GM18517 (cell line): ENCODE data around the gene GPRIN2.
A peak's percentile ranks its signal among the peaks of the same experiment; 100 is the strongest.
"Not testable (repeated sequence)": the region's sequence is repeated elsewhere in the genome, so short reads cannot be mapped to it uniquely, and the experiment has no call there.

Source experiments
- ATAC-seq: cut with Tn5 transposase; IDR thresholded peaks from one replicate; pipeline ENCODE4 v1.9.1; 2021; ENCODE audit warnings: mild to moderate bottlenecking, moderate library complexity; ENCODE audit not compliant: unreplicated experiment

Gene GPRIN2

DNA sequence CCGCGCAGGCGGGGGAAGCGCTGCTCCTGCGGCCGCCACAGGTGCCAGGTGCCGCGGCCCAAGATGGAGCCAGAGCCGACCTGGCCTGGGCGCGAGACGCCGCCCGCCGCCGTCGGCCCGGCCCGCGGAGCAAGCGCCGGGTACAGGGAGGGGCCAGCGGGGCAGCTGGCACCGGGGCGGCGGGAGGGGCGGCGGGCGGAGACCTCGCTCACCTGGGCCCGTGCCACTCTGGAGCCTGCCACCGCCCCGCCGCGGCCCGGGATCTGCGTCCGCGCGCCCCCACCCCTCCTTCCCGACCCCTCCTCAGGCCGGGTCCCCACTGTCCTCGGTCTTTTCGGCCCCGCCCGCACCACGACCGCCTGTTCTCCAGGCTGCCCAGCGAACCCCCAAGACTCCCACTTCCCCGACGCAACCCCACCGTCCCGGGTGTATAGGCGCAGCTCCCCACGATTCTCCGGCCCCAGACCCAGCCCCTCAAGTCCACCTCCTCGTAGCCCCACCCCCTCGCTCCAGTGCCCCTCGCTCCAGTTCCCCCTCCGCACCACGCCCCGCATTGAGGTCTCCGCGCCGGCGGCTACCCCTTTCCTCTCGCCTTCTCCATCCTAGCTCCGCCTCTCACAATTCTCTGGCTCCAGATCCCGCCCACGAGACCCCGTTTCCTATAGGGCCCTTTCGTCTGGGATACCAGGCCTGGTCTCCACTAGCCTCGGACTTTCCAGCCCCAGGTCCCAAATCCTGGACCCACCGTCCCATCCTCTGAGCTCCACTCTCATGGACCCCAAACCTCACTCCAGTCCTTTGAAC, at the start of gene GPRIN2:
GPRIN2 (minus strand) TSS at position 144 of the 804 bp plus-strand sequence. CDS start 5,922 bp downstream, outside the sequence.
- ATAC-seq, result no peak

DNA sequence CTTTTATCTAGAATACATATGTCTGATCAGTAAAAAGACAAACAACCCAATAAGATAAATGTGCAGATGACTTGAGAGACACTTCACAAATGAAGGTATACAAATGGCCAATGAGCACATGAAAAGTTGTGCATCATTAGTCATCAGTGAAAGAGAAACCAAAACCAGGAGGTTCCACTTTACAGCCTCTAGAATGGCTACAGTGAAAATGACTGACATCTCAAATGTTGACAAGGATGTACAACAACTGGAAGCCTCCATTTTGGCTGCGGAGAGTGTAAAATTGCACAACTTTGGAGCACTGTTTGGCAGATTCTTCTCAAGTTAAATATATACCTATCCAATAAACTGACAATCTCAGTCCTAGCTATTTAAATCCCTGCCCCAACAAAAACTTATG, 44.1 kb upstream of the GPRIN2 start:
- peak; percentile 68 for ATAC-seq

DNA sequence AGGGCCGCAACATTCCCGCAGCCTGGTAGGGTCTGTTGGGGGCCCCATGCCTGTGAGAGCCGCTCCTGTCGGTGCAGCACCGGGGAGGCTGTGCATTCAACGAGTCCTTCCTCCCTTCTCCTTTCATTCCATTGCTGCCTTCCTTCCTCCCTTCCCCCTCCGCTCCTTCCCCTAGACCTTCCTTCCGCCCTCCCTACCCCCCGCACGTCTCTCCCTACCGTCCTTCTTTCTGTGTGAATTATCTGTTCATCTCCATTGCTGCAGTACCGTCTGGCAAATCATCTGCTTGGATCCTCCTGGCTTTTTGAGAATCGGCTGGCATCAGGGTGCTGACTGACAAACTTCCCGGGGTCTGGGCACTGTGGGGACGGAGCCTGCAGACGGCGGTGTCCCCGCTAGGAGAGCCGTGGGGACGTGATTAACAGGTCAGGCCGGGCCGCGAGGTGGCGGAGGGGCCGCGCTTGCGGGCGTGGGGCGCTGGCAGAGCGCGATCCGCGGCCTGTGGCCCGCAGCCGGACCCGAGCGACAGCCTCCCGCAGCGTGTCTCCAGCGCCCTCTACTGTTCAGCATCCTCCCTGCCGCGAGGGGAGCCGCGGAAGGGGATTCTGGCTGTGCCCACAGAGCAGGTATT, 41.3 kb upstream of the GPRIN2 start:
- peak; percentile 84 for ATAC-seq

DNA sequence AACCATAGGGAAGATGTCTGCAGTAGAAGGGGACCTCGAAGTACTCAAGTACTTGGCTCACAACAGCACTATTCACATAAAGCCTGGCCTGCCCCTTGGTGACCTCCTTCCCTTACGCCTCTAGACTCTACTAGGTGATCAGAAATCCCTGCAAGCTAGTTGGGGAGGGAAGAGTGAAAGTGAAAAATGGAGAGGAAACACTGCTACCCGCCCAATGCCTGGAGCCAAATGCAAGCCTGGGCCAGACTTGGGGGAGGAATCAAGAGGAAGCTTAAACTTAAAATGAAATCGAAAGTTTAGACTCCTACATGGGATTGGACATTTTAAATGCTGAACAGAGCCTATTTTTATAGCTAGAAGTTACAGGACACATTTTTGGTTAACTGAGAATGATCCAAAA, 40.1 kb upstream of the GPRIN2 start:
- ATAC-seq, result not testable (repeated sequence)

DNA sequence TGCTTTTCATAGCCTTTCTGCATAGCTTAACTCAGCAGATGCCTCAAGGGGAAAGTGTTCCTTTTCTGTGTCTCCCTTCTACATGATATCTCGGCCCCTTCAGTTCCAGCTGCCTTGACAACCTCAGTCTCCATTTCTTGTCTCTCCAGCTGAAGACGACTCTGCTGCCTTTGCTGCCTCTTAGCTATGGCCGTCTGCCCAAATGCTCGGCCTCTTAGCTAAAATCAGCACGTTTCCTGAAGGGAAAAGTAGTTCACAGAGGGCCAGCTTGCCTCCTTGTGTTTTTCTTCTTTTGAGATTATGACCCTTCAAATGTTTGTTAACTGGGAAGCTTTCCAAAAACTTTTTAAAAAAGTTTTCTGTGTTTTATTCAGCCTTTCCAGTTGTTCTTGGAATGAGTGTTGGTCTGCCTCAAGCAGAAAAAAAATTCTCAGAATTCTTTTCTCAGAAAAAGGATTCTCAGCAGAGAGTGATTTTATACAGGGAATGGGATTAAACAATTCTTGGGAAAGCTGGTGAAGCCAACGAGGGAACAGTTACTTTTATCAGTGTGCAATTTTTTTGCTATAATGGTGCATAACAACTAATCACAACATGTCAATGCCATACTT, 38.1 kb upstream of the GPRIN2 start:
- not testable (repeated sequence) for ATAC-seq

DNA sequence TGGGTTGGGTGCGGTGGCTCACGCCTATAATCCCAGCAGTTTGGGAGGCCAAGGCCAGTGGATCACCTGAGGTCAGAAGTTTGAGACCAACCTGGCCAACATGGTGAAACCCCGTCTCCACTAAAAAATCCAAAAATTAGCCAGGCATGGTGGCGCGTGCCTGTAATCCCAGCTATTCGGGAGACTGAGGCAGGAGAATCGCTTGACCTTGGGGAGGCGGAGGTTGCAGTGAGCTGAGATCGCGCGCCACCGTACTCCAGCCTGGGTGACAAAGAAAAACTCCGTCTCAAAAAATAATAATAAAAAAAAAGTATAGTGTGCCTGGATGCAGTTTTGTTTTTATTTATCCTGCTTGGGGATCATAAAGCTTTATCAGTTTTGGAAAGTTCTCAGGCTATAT, 36.8 kb upstream of the GPRIN2 start:
- ATAC-seq, result not testable (repeated sequence)

DNA sequence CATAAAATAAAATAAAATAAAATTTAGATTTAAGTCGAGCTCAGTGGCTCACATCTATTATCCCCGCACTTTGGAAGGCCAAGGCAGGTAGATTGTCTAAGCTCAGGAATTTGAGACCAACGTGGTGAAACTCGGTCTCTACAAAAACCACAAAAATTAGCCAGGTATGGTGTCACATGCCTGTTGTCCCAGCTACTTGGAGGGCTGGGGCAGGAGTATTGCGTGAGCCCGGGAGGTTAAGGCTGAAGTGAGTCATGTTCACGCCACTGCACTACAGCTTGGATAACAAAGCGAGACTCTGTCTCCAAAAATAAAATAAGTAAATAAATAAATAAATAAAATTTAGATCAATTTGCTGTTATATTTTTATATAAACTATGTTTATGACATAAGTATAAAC, 34.6 kb upstream of the GPRIN2 start:
- not testable (repeated sequence) for ATAC-seq

DNA sequence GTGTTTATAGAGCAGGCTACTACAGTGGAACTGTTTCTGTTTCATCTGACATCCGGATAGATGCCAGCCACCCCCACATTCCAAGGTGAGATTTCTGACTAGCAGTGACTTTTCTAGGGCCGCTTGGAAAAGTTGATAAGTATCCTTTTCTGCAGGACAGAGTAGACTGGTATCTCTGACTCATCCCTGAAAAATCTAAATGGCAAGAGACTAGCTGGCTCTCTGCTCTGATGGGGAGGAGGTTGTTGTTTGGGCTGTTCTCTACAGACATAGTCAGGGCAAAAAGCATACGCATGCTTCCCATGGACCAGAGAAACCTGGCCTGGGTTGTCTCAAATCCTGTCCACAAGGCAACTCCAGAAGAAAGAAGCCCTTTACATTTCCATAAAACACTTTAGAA, 33.1 kb upstream of the GPRIN2 start:
- ATAC-seq, result not testable (repeated sequence)

DNA sequence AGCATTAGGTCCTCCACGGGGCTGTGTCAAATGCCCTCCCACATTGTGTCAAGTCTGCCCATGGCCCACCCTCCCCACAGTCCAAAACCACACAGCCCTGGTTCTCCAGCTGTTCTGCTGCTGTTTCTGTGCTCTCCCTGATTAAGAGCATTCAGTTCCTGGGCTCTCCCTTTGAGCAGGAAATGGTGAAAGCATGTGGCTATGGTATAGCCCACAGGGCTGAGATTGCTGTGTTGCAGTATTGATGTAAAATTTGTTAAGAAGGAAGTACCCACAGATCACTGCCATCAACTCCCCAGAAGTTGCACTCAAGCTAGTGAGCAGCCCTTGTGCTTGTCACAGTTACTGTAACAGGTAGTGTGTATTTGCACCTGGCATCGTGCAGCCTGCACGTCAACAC, 31.8 kb upstream of the GPRIN2 start:
- ATAC-seq, result not testable (repeated sequence)

DNA sequence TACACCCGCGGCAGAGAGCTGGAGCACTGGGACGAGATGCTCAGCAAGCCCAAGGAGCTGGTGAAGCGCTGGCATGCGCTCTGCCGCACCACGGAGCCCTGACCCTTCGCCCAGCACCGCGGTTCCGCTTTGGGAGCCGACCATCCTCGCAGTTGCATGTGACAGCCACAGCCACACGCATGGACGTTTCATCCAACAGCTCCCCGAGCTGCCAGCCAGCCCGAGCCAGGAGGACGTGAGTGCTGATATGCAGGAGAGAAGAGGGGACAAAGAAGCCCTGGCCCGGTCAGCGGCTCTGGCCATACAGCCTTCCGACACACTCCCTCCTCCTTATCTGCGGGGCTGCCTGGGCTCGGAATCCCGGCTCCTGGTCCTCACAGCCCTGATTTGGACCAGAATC, 31.1 kb upstream of the GPRIN2 start:
- not testable (repeated sequence) for ATAC-seq

DNA sequence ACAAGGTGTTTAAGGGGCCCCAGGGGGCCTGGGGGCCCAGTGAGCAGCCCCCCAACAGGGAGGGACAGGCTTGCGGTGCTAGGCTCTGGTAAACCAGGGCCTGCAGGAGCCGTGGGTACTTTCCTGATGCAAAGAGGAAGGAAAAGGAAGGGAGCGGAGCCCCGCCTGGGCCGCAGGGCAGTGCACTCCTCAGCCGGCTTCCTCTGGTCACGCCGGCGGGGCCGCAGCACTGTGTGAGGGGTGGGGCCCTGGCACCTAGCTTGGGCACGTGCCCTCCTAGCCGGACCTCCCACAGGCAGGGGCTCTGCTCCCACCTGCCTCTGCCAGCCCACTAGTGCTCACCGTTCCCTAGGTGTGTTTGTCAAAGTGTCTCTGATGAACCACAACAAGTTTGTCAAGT, 28.8 kb upstream of the GPRIN2 start:
- ATAC-seq, result not testable (repeated sequence)

DNA sequence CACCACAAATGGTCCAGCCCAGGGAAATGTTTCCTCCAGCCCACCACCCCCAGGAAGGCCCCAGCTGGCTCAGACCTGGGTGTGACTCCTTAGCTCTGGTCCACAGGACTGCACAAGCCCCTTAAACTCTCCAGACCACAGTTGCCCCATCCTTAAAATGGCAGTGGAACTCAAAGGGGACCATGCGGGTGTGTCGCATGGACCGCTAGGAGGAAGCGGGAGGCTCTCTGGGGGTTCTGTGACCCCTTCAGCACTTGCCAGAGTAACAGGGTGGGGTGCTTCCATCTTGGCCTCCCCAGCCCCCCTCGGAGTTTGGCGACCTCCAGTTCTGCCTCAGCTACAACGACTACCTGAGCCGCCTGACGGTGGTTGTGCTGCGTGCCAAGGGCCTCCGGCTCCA, 27.7 kb upstream of the GPRIN2 start:
- not testable (repeated sequence) for ATAC-seq

DNA sequence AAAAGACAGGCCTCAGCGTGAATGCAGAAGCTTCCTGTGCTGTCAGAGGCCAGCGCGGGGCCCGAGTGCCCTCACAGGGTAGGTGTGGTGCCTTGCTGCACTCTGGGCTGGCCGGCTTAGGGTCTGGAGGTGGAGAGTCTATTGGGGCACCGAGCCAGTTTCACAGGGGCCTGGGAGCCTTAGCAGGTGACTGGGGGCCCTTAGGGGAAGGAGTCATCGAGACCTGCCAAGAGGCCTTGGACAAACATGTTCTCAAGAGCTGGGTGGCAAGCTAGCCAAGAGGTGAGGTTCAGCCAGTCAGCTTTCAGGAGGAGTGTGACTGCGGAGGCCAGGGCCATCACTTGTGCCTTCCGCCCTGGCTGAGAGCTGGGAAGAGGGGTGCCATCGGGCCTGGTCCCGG, 26.1 kb upstream of the GPRIN2 start:
- not testable (repeated sequence) for ATAC-seq

DNA sequence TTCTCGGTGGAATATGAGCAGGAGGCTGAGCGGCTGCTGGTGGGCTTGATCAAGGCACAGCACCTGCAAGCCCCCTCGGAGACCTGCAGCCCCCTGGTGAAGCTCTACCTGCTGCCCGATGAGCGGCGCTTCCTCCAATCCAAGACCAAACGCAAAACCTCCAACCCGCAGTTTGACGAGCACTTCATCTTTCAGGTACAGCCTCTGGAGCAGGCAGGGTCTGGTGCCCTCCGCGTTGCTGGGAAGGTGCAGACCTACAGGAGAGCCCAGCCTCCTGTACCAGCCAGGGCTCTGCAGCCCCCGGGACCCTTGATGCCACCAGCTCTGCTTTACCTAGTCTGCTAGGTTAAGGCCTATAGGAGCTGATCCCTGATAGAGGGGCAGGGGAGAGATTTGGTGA, 25.5 kb upstream of the GPRIN2 start:
- not testable (repeated sequence) for ATAC-seq

DNA sequence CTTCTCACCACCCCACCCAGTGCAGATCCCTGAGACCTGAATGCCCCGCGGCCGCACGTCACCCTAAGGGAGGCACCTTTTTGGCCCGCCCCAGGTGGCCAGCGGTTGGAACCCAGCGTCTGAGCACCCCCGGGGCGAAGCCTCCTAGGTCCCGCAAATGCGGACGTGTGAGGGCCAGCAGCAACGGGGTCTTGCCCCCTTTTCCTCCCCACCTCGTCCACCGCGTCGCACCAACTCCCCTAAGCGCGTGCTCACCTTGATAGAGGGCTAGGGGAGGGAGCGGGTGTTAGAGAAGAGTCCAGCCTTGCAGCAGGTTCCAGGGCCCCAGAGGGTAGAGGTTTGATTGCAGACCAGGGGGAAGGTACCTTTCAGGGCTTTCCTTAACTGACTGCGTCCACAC, 22.9 kb upstream of the GPRIN2 start:
- ATAC-seq, result not testable (repeated sequence)

DNA sequence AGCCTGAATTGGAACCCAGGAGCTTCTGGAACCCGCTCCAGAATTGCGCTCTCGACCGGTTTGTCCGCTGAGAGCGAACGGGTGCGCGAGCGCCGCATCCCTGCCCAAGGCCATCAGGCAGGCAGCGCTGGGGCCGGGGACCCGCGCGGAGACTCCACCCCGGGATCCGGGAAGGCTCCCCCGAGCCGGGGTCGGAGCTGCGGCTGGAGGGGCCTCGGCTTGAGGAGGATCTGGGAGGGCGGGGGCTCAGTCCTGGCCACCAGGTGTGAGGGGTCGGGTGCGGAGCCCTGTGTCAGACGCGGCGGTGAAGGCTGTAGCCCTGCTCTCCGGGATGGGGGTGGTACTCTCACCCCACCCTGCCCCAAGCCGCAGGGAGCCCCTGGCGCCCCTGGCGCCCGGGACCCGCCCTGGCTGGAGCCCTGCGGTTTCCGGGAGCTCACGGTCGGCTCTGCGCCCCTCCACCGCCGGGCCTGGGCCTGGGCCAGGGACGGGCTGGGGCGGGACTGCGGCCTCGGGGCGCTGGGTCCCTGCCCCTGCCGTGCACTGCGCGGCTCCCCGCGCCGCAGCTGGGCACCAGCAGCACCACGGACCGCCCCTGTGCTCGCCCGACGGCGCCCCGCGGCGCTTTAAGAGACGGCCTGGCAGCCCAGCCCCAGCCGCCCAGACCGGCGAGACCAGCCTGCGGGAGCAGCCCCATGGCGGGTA, 22.2 kb upstream of the GPRIN2 start, which contains the start of gene SYT15:
SYT15 (plus strand) TSS at position 655 of the 705 bp plus-strand sequence; CDS start at position 696, 41 bp downstream.
- not testable (repeated sequence) for ATAC-seq

DNA sequence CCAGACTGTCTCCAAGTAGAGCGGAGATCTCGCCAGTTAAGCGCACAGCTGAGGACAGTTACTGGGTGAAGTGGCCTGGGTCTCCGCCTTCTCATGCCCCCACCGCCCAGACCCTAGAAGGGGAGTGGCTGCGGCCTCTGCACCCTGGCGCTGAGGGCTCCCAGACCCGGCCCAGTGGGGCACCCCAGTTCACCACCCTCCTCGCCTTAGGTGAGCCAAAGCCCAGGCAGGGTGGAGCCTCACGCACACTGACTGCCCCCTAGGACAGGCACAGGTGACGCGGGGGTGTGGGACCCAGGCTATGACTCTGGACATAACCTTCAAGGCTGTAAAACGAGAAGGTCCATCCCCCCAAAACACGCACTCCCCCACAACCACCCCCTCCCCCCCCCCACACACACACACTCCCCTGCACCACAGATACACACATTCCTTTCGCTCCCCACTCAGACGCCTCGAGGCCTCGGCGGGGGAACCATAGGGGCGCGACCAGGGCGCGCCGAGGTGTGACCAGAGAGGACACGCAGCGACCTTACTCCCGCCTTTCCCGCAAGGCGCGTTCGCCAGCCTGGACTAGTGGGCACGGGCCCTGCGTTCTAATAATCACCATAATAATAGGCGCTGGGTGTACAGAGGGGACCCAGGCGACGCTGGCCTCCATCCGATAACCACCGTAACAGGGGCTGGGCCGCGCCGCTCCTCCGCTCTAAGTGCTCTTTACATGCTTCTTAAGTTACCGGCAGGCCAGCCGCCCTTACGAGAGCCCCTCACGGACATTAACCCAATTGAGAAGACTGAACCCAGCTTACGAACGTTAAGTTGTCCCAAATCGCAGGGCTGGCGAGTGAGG, 21.4 kb upstream of the GPRIN2 start:
- not testable (repeated sequence) for ATAC-seq

DNA sequence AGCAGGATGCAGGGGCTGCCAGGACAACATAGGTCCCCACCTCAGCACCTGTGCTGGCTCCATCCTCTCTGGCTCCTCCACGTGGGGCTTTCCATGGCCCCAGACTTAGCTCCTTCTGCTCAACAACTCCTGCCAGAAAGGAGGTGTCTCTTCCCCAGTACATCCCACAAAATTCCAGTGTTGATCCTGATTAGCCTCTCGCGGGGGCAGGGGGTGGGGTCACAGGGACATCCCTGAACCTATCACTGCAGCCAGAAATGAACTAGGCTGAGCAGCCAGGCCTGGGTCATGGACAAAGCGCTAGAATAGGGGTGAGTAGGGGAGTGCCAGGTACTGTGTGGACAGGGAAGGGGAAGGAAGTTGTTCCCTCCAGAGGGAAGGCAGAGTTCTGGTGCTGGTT, 17.4 kb upstream of the GPRIN2 start:
- not testable (repeated sequence) for ATAC-seq

DNA sequence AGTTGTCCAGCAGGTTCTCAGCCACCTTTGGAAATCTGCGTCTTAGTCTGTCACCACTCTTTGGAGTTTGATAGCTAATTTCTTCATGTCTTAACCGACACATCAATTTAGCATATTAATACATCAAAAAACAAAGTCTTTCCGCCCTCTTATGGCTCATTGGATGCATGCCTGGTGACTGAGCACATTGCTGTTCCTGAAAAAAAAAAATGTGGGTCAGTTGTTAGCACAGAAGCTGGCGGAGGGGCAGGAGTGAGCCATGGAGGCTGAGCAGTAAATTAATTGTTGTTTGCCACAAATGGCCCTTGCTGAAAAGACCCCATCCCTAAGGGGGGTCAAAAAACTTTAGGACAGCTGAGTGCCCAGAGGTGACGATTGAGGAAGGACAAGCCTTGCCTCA, 16.9 kb upstream of the GPRIN2 start:
- not testable (repeated sequence) for ATAC-seq

DNA sequence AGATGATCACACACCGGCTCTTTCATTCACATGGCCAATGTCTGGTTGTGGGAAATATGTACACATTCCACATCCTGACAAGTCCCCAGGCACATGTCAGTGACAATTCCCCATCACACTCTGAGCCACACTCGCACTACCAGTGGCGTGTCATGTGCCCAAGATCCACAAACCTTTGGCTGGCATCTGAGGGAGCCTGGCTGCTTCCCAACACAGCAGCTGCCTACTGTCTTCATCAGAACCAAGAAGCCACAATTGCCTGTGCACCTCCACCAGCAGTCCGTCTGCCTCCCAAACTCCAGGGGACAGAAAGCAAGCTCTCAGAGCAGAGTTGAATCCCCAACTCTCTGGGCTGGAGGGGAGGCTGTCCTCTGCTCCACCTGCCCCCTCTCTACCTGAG, 16.3 kb upstream of the GPRIN2 start:
- not testable (repeated sequence) for ATAC-seq
